ENCODE measurements around the gene SYT17. TPM values are rescaled to one million over a fixed set of nuclear protein-coding genes. Genes with fewer than 3 reads are reported as not detected.
A peak's percentile ranks its signal among the peaks of the same experiment; 100 is the strongest.

Gene SYT17, protein sequence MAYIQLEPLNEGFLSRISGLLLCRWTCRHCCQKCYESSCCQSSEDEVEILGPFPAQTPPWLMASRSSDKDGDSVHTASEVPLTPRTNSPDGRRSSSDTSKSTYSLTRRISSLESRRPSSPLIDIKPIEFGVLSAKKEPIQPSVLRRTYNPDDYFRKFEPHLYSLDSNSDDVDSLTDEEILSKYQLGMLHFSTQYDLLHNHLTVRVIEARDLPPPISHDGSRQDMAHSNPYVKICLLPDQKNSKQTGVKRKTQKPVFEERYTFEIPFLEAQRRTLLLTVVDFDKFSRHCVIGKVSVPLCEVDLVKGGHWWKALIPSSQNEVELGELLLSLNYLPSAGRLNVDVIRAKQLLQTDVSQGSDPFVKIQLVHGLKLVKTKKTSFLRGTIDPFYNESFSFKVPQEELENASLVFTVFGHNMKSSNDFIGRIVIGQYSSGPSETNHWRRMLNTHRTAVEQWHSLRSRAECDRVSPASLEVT
- not detected for total RNA-seq

DNA sequence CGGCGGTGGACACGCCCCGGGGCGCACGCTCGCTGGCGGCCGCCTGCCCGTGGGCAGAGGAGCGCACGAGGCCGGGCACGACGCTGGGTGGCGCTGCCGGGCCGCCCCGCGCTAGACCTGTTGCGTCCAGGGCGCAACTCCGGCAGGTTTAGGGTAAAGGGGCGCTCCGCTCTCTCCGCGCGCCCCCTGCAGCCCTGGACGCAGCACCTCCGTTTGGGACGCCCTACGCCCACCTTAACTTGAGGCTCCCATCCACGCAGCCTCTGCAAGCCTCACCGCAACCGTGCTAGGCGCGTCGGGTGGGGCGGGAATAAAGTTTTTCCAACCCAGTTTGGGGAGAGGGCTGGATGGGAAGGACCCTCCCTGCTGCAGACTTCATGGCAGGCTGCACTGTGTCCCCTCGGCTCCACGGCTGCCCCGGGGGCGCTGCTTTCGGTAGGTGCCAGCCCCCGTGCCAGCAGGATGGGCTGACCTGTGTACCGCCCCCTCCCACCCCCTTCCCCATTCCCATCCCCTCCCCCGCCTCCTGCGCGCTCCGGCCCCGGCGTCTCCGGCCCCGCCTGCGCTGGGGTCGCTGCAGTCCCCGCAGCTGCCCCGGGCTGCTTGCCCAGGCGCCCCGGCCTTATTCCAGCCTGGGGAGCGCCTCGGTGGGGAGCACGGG is at the start of gene SYT17:
Gene SYT17 (plus strand): TSS at position 531 of the 661 bp plus-strand sequence. CDS start 407 bp downstream, outside the sequence.
- POLR2A ChIA-PET: no interaction called here
- no peak within 1 kb of the TSS for H3K27ac Mint-ChIP-seq
- H3K27me3 Mint-ChIP-seq: peaks cover 24% of the 10 kb centered on the region
- peaks cover 6% of the 10 kb centered on the region for H3K9me3 Mint-ChIP-seq
- H3K4me3 Mint-ChIP-seq: no peak within 1 kb of the TSS
- CTCF ChIA-PET: no interaction called here
- H3K4me1 Mint-ChIP-seq: peaks cover 2% of the 10 kb centered on the region
- no peaks in the 10 kb centered on the region for H3K36me3 Mint-ChIP-seq (ENCODE audit: low read depth)
- peak; percentile 57 for DNase-seq

DNA sequence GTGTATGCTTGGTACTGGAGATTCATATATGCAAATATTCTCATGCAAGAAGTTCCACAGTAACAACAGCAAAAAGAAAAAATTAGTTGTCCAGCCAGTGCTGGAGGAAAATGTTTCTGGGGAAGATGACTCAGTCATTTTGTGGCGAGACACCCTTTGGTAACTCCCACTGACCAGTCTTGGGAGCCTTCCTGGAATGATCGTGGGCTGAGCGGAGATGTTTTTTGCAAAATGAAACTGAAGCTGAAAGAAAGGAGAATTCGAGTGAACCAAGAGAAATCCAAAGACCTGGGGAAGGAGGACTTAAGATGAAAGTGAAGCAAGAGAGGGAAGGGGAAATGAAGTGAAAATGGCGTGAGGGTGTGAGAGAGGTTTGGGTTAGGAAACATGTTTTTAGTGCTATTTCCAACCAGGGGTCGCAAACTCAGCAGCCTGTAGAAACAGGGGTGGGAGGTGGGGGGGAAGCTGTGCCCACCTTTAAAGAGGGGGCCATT is 49.1 kb upstream of the SYT17 start:
- peak overlapping the region; percentile 77 for H3K4me3 Mint-ChIP-seq
- H3K4me1 Mint-ChIP-seq: peaks cover 50% of the 10 kb centered on the region
- H3K27me3 Mint-ChIP-seq: no peaks in the 10 kb centered on the region
- peak; percentile 35 for DNase-seq
- ChIA-PET POLR2A (interaction anchor here (0.8 to 2.7 kb wide), 6 partner anchors 9 to 436 kb away, joined by 3 to 8 read pairs (median 5); partner anchors contain the start of genes ARL6IP1 and VPS35L), CTCF (interaction anchor here (0.6 to 1.5 kb wide), 9 partner anchors 10 to 347 kb away, joined by 3 to 7 read pairs (median 3); partner anchors contain the start of gene ARL6IP1)
- peaks cover 11% of the 10 kb centered on the region for H3K36me3 Mint-ChIP-seq (ENCODE audit: low read depth)
- H3K27ac Mint-ChIP-seq: peak overlapping the region; percentile 93
- H3K9me3 Mint-ChIP-seq: no peaks in the 10 kb centered on the region

DNA sequence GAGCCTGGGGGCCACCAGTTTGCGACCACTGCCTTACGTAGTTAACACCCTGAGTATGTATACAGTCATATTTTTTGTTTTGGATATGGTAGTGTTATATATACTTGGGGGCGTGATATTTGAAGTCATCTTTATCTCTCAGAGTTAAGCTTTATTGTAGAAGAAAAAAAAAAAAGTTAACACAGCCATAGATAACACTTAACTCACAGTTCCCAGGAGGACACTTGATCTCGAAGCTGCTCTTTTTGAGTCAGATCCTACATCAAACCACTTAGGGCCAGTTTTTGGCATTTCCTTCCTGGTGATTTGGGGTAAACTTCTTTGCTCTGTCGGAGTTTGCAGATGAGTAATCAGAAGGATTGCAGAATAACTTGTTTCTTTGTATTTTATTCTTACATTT is 48.5 kb upstream of the SYT17 start:
- no peak for DNase-seq
- H3K4me1 Mint-ChIP-seq: peaks cover 48% of the 10 kb centered on the region
- no peaks in the 10 kb centered on the region for H3K9me3 Mint-ChIP-seq
- ChIA-PET CTCF (interaction anchor here (1.0 to 1.5 kb wide), 7 partner anchors 11 to 318 kb away, joined by 3 to 7 read pairs (median 4); partner anchors contain the start of gene ARL6IP1), POLR2A (interaction anchor here (0.5 to 1.4 kb wide), 6 partner anchors 8 to 596 kb away, joined by 3 to 6 read pairs (median 3); partner anchors contain the start of gene VPS35L)
- peaks cover 13% of the 10 kb centered on the region for H3K36me3 Mint-ChIP-seq (ENCODE audit: low read depth)
- H3K27me3 Mint-ChIP-seq: no peaks in the 10 kb centered on the region
- peak overlapping the region; percentile 93 for H3K27ac Mint-ChIP-seq
- peak overlapping the region; percentile 77 for H3K4me3 Mint-ChIP-seq

DNA sequence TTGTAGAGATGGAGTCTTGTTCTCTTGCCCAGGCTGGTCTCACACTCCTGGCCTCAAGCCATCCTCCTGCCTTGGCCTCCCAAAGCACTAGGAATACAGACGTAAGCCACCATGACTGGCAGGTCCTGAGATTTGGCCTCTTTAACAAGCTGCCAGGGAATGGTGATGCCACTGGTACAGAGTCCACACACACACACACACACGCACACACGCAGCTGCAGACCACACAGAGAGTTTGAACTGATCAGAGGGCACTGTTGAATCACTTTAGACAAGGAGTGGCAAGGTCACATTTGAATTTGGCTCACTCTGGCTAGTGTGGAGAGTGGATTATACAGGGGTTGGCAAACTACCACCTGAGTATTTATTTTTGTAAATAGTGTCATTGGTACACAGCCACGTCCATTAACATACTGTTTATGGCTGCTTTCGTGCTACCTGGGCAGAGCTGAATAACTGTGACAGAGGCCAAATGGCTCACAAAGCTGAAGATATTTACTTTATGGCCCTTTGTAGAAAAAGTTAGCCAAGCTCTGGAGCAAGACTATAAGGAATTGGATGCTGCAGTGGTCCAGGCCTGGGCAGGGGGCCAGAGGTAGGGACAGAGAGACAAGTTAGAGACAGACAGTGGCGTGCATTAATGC is 44.4 kb upstream of the SYT17 start:
- H3K27me3 Mint-ChIP-seq: no peaks in the 10 kb centered on the region
- H3K27ac Mint-ChIP-seq: no peak overlapping the region
- peaks cover 14% of the 10 kb centered on the region for H3K9me3 Mint-ChIP-seq
- H3K4me1 Mint-ChIP-seq: peaks cover 37% of the 10 kb centered on the region
- no peak for DNase-seq
- CTCF ChIA-PET: no interaction called here
- H3K4me3 Mint-ChIP-seq: no peak overlapping the region
- H3K36me3 Mint-ChIP-seq (ENCODE audit: low read depth): peaks cover 11% of the 10 kb centered on the region
- POLR2A ChIA-PET: no interaction called here

DNA sequence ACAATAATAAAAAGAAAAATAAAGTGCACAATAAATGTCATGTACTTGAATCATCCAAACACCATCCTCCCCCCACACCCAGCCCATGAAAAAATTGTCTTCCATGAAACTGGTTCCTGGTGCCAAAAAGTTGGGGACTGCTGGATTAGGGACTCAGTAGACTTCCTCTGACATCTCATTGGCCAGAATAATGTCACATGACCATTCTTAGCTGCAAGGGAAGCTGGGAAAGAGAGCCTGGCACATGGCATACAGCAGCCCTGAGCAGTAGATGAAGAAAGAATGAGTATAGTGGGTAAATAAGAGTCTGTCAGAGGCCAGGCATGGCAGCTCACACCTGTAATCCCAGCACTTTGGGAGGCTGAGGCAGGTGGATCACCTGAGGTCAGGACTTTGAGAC is 41.7 kb upstream of the SYT17 start:
- ChIA-PET POLR2A (interaction anchor here (1.0 to 2.7 kb wide), 3 partner anchors 9 to 14 kb away, joined by 3 to 10 read pairs (median 3); partner anchors contain the start of gene ITPRIPL2), CTCF (no interaction called here)
- Mint-ChIP-seq H3K27me3 (no peaks in the 10 kb centered on the region), H3K4me1 (peaks cover 46% of the 10 kb centered on the region), H3K36me3 (ENCODE audit: low read depth) (peaks cover 5% of the 10 kb centered on the region), H3K4me3 (no peak overlapping the region), H3K9me3 (peaks cover 14% of the 10 kb centered on the region), H3K27ac (no peak overlapping the region)
- DNase-seq: no peak

DNA sequence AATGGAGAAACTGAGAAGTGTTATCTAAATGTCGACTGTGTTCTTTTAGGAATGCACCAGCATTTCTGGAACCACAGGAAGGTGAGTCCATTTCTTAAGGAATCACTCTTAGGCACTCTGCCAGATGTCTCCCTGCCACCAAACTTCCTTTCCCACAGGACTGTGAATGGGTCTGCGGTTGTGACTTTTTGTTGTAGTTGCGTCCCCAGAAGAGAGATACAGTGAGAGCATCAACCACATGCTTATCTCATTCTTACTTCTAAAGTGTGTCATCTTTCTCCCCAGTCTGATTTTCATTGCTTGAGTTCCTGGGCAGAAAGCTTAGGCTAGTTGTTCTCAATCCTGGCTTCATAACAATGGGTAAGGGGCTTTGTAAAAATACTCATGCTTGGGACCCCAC is 40.8 kb upstream of the SYT17 start:
- CTCF ChIA-PET: no interaction called here
- Mint-ChIP-seq H3K4me3 (no peak overlapping the region), H3K27ac (peak overlapping the region; percentile 47), H3K9me3 (peaks cover 14% of the 10 kb centered on the region), H3K27me3 (no peaks in the 10 kb centered on the region), H3K36me3 (ENCODE audit: low read depth) (peaks cover 5% of the 10 kb centered on the region), H3K4me1 (peaks cover 51% of the 10 kb centered on the region)
- DNase-seq: peak; percentile 44
- POLR2A ChIA-PET: interaction anchor here (0.9 to 2.7 kb wide), 3 partner anchors 8 to 13 kb away, joined by 3 to 10 read pairs (median 8); partner anchors contain the start of gene ITPRIPL2

DNA sequence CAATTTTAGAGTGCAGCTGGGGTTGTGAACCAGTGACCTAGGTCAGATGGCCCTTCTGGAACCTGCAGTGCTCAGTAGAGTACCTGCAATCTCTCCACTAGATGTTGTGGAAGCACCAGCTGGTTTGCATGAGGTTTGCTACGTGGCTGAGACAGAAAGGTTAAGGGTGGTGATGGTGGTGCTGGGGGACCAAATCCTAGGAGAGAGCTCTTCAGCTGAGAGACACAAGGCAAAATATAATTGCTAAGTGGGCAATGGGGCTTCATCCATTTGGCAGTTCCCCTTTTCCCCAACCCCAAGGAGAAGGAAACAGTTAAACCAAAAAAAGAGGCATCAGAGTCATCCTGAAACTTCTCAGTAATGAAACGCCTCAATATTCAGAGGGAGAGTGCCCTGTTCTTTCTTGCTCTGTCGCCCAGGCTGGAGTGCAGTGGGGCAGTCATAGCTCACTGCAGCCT is 40.3 kb upstream of the SYT17 start:
- peak overlapping the region; percentile 47 for H3K27ac Mint-ChIP-seq
- peaks cover 51% of the 10 kb centered on the region for H3K4me1 Mint-ChIP-seq
- H3K4me3 Mint-ChIP-seq: peak overlapping the region; percentile 1
- ChIA-PET CTCF (no interaction called here), POLR2A (interaction anchor here (0.9 to 2.7 kb wide), 3 partner anchors 8 to 14 kb away, joined by 3 to 10 read pairs (median 8); partner anchors contain the start of gene ITPRIPL2)
- peaks cover 5% of the 10 kb centered on the region for H3K36me3 Mint-ChIP-seq (ENCODE audit: low read depth)
- DNase-seq: no peak
- peaks cover 14% of the 10 kb centered on the region for H3K9me3 Mint-ChIP-seq
- no peaks in the 10 kb centered on the region for H3K27me3 Mint-ChIP-seq

DNA sequence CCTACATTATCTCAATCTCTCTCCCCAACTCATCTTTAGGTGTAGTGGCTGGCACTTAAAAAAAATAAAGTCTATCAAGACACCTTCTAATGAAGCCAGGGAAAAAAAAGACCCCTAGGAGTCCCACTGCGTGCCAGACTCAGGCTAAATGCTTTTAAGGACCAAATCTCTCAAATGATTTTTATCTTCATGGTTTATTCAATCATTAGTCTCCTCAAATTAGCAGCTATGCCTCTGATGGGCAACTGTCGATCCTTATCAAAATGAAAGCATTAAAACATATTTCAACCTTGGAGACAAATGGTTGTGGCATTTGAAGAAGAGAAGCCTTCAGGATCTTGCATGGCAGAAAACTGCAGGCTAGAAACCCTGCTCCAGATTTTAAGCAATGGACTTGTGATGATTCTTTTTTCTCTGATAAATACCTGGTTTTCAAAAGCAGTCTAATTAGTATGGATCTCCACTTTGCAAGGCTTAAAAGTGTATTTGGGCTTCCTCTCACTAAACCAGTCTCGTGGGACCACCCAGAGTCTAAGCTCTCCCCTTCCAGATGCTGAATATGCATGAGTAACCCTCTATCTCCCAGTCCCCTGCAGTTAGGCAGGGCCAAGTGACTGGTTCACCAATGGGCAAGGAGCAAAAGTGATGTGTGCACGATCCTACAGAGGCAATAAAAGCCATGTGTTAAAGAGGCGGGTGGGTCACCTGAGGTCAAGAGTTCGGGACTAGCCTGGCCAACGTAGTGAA is 39.4 kb upstream of the SYT17 start:
- H3K27ac Mint-ChIP-seq: peak overlapping the region; percentile 54
- ChIA-PET POLR2A (no interaction called here), CTCF (interaction anchor here (0.9 kb wide), 1 partner anchor 43 kb away, joined by 3 read pairs; no protein-coding TSS in a partner anchor)
- no peak overlapping the region for H3K4me3 Mint-ChIP-seq
- peaks cover 14% of the 10 kb centered on the region for H3K9me3 Mint-ChIP-seq
- H3K36me3 Mint-ChIP-seq (ENCODE audit: low read depth): peaks cover 5% of the 10 kb centered on the region
- DNase-seq: no peak
- H3K4me1 Mint-ChIP-seq: peaks cover 51% of the 10 kb centered on the region
- no peaks in the 10 kb centered on the region for H3K27me3 Mint-ChIP-seq

DNA sequence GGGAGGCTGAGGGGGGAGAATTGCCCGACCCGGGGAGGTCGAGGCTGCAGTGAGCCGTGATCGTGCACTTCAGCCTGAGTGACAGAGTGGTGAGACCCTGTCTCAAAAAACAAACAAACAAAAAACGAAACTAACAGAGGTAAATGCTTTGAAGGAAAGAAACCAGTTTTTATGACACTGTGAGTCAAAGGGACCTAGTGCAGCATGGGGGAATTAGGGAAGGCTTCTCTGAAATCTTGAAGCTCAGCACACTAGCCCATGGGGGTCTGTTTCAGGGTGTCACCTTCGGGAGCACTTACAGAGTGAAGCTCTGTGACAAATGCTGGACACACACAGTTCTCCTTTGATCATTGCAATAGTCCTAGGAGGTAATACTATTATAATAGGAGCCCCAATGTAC is 37.7 kb upstream of the SYT17 start:
- POLR2A ChIA-PET: interaction anchor here (1.1 to 1.4 kb wide), 2 partner anchors 11 to 13 kb away, joined by 3 read pairs; no protein-coding TSS in a partner anchor
- Mint-ChIP-seq H3K4me3 (no peak overlapping the region), H3K36me3 (ENCODE audit: low read depth) (no peaks in the 10 kb centered on the region), H3K4me1 (peaks cover 51% of the 10 kb centered on the region), H3K27me3 (no peaks in the 10 kb centered on the region), H3K27ac (peak overlapping the region; percentile 38), H3K9me3 (peaks cover 11% of the 10 kb centered on the region)
- DNase-seq: no peak
- CTCF ChIA-PET: interaction anchor here (1.4 kb wide), 1 partner anchor 48 kb away, joined by 3 read pairs; no protein-coding TSS in a partner anchor

DNA sequence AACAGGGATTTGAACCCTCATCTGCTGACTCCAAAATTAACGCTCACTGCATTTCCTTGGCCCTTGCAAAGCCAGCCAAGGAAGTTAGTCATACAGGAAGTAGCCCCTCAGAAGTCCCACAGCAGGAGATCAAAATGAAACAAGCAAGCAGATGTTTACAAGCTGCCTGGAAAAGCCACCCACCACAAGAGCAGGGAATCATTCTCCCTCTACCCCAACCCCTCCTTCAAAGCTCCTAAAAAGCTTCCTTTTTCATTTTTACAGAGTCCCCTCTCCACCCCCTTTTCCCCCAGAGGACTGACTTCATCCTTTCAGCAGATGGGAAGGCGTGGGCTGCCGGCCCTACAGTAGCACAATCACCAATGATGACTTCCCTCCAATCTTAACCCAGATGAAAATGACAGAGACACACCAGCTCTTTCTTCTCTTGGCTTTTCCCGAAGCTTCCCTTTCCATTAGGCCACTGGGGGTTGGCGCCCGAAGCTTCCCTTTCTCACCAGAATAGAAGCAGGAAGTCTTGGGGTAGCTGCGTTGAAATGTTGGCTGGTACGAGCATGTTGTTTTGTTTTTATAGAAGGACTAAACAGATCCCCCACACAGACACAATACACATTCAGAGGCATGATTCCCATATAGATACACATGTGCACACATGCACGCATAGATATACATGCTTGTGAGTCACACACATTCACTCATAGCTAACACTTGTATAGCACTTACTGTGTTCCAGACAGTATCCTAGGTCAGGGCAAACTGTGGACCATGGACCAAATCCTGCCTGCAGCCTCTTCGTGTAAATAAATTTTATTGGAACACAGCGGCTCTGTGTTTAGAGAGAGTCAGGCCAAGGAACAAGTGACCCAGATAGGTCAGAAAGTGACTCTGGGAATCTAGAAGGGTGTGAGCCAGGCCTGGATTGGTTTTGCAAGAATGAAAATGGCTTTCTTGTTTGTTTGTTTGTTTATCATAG is 36.9 kb upstream of the SYT17 start:
- ChIA-PET CTCF (interaction anchor here (1.4 kb wide), 1 partner anchor 47 kb away, joined by 3 read pairs; no protein-coding TSS in a partner anchor), POLR2A (interaction anchor here (1.1 to 1.4 kb wide), 2 partner anchors 12 to 14 kb away, joined by 3 read pairs; no protein-coding TSS in a partner anchor)
- no peaks in the 10 kb centered on the region for H3K36me3 Mint-ChIP-seq (ENCODE audit: low read depth)
- no peaks in the 10 kb centered on the region for H3K27me3 Mint-ChIP-seq
- H3K4me3 Mint-ChIP-seq: no peak overlapping the region
- H3K27ac Mint-ChIP-seq: peak overlapping the region; percentile 38
- peaks cover 51% of the 10 kb centered on the region for H3K4me1 Mint-ChIP-seq
- no peak for DNase-seq
- peaks cover 5% of the 10 kb centered on the region for H3K9me3 Mint-ChIP-seq

DNA sequence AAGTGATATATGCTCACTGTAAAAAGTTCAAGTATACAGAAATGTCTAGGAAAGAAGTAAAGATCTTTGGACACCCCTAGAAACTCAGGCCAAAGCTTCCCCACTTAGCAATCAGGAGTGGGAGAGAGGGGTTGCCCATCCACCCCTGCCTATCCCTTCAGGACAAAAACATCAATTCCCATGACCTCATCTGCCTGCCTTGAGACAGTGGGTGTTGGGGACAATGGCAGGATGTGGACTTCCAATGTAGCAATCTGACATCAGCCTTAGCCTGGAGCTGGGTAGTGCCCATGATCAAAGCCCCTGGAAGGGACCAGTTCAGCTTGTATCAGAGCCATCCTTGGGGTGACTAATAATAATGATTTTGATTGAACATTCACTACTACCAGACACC is 36.2 kb upstream of the SYT17 start:
- DNase-seq: no peak
- Mint-ChIP-seq H3K27me3 (peaks cover under 1% of the 10 kb centered on the region), H3K9me3 (peaks cover 3% of the 10 kb centered on the region), H3K4me1 (peaks cover 49% of the 10 kb centered on the region), H3K27ac (no peak overlapping the region), H3K36me3 (ENCODE audit: low read depth) (no peaks in the 10 kb centered on the region), H3K4me3 (no peak overlapping the region)
- POLR2A ChIA-PET: interaction anchor here (1.4 kb wide), 1 partner anchor 15 kb away, joined by 3 read pairs; no protein-coding TSS in a partner anchor
- CTCF ChIA-PET: interaction anchor here (0.8 to 1.4 kb wide), 2 partner anchors 46 to 48 kb away, joined by 3 read pairs; no protein-coding TSS in a partner anchor

Data from activated CD4-positive, alpha-beta memory T cell treated with anti-CD3 and anti-CD28 coated beads, Interleukin-2, amount 10 ng/mL, durations not matched to agents 7 days and 5 days (primary cell).